Body of pancreas (tissue), 4 donors: ENCODE data around the gene TOR3A. TPM values are rescaled to one million over a fixed set of nuclear protein-coding genes. Genes with fewer than 3 reads are reported as not detected.

ENCODE experiments used
- ATAC-seq: fragments of 150-250 bp; one replicate; pipeline ENCODE4 v1.9.1; 2016
- DNase-seq, 4 donors: peaks; one replicate each; pipeline ENCODE4 v3.0.0-alpha.2; 2019
- H3K27ac ChIP-seq, 4 donors: fragments of 200-600 bp; sonication (generic); 1 replicate in 3 of 4; 2 replicates in 1 of 4; pipeline versions ENCODE4 v1.5.1 to v1.6.1; 2016 to 2019; ENCODE audit warnings: mild to moderate bottlenecking in 1 of 4, mixed read lengths in 1 of 4, moderate library complexity in 1 of 4
- H3K27me3 ChIP-seq, 2 donors: fragments of 200-600 bp; sonication (generic); one replicate each; pipeline ENCODE4 v1.6.0; 2016; ENCODE audit warnings: mild to moderate bottlenecking in 1 of 2
- H3K36me3 ChIP-seq, 2 donors: fragments of 200-600 bp; sonication (generic); replicated peaks in 1 of 2; 2 replicates each; pipeline ENCODE4 v1.5.1; 2016; ENCODE audit warnings: low read depth in 2 of 2; ENCODE audit not compliant: insufficient read depth in 1 of 2
- H3K4me1 ChIP-seq: fragments of 200-600 bp; sonication (generic); one replicate; pipeline ENCODE4 v1.6.0; 2016
- H3K4me3 ChIP-seq, 2 donors: fragments of 200-600 bp; sonication (generic); 1 replicate in 1 of 2; 2 replicates in 1 of 2; pipeline ENCODE4 v1.5.1; 2016 to 2019
- H3K9me3 ChIP-seq, 3 donors: fragments of 200-600 bp; sonication (generic); 1 replicate in 2 of 3; 2 replicates in 1 of 3; pipeline ENCODE4 v1.5.1; 2016
- CTCF ChIP-seq, 7 experiments: fragments of 450-650 bp in 4 of 7; fragments of 200-600 bp in 3 of 7; sonication (generic) in 3 of 7; IDR thresholded peaks; one replicate each; pipeline ENCODE4 v1.5.1; 2016 to 2019; ENCODE audit warnings: antibody characterized with exemption in 7 of 7
- POLR2A ChIP-seq, 3 donors: fragments of 450-650 bp; IDR thresholded peaks; one replicate each; pipeline ENCODE4 v1.6.1; 2016; ENCODE audit warnings: antibody characterized with exemption in 3 of 3, mild to moderate bottlenecking in 2 of 3
- WGBS, 2 donors: methylation state at CpG; one replicate each; pipeline ENCODE4 v1.1.5; 2017; 5-methylcytosine and 5-hydroxymethylcytosine counted together
- intact Hi-C: fragments of 100-400 bp; cut with DNase I; formaldehyde crosslinking; loops from one replicate; pipeline ENCODE4 v1.15.1; 2023
- total RNA-seq, 2 donors: library from RNA; depleted of rRNA; stranded (reverse); fragments of >200 nt; gene quantifications; one replicate each; pipeline ENCODE4 v1.1.0, GENCODE V29; 2016

Gene TOR3A
- total RNA-seq, 2 donors from 2014 or later: 23.1 to 27.7 TPM

- Histone ChIP-seq H3K4me3 (no peak overlapping the region), H3K27me3 (no peaks in the 10 kb centered on the region), H3K27ac (no peak overlapping the region), H3K4me1 (no peaks in the 10 kb centered on the region), H3K36me3 (no peaks in the 10 kb centered on the region), H3K9me3 (no peaks in the 10 kb centered on the region)
- intact Hi-C loops: no loop called here
- no peak for ATAC-seq
- TF ChIP-seq CTCF (IDR thresholded peaks at IDR 0.05) (no peak), POLR2A (IDR thresholded peaks at IDR 0.05) (no peak)
- DNase-seq: no peak
Measured at GRCh38 chr1:179047636-179047997, 34.3 kb upstream of the TOR3A start.

- intact Hi-C loops: no loop called here
- H3K27me3 ChIP-seq: no peaks in the 10 kb centered on the region
- DNase-seq (no peak), ATAC-seq (no peak)
- 95 to 100% methylated on average over 1 of the region's 1 CpG for WGBS, 2 donors
- no peaks in the 10 kb centered on the region for H3K4me1 ChIP-seq
- TF ChIP-seq POLR2A (IDR thresholded peaks at IDR 0.05): no peak
- no peak for TF ChIP-seq CTCF (IDR thresholded peaks at IDR 0.05)
- no peaks in the 10 kb centered on the region for H3K9me3 ChIP-seq
- no peak overlapping the region for H3K27ac ChIP-seq
- H3K4me3 ChIP-seq: no peak overlapping the region
- no peaks in the 10 kb centered on the region for H3K36me3 ChIP-seq
Measured at GRCh38 chr1:179048339-179049124, 33.3 kb upstream of the TOR3A start.

- WGBS, 2 donors: 66 to 79% methylated on average over 2 of the region's 2 CpGs
- intact Hi-C loops: no loop called here
- no peak overlapping the region for H3K4me3 ChIP-seq
Measured at GRCh38 chr1:179052776-179053175, 29.1 kb upstream of the TOR3A start.

GRCh38 chr1:179053486-179053885 lies 28.4 kb upstream of the TOR3A start:
- intact Hi-C loops: no loop called here
- H3K27ac ChIP-seq: no peak overlapping the region
- WGBS, 2 donors: 78 to 84% methylated on average over 2 of the region's 2 CpGs

More at GRCh38 chr1:179052776-179053175, 29.1 kb upstream of the TOR3A start:
- Histone ChIP-seq H3K27ac (no peak overlapping the region), H3K36me3 (no peaks in the 10 kb centered on the region), H3K4me1 (no peaks in the 10 kb centered on the region), H3K27me3 (no peaks in the 10 kb centered on the region), H3K9me3 (no peaks in the 10 kb centered on the region)
- no peak for DNase-seq
- no peak for TF ChIP-seq POLR2A (IDR thresholded peaks at IDR 0.05)
- no peak for TF ChIP-seq CTCF (IDR thresholded peaks at IDR 0.05)
- ATAC-seq: no peak

More at GRCh38 chr1:179053486-179053885, 28.4 kb upstream of the TOR3A start:
- Histone ChIP-seq H3K4me1 (no peaks in the 10 kb centered on the region), H3K4me3 (no peak overlapping the region), H3K27me3 (no peaks in the 10 kb centered on the region), H3K36me3 (no peaks in the 10 kb centered on the region), H3K9me3 (no peaks in the 10 kb centered on the region)
- no peak for TF ChIP-seq CTCF (IDR thresholded peaks at IDR 0.05)
- no peak for TF ChIP-seq POLR2A (IDR thresholded peaks at IDR 0.05)
- ATAC-seq (no peak), DNase-seq (no peak)
